ENCODE results near the gene SAE1. TPM values are rescaled to one million over a fixed set of nuclear protein-coding genes. Genes with fewer than 3 reads are reported as not detected.

The SAE1 gene
- total and polyA plus RNA-seq, 7 donors: 50.5 to 191 (median 109) TPM

GRCh38 chr19:47141695-47142094 is 11.1 kb downstream of the SAE1 start:
- no peaks in the 10 kb centered on the region for H3K27me3 ChIP-seq
- TF ChIP-seq EP300 (IDR thresholded peaks at IDR 0.05): no peak
- TF ChIP-seq, protein P1, sequence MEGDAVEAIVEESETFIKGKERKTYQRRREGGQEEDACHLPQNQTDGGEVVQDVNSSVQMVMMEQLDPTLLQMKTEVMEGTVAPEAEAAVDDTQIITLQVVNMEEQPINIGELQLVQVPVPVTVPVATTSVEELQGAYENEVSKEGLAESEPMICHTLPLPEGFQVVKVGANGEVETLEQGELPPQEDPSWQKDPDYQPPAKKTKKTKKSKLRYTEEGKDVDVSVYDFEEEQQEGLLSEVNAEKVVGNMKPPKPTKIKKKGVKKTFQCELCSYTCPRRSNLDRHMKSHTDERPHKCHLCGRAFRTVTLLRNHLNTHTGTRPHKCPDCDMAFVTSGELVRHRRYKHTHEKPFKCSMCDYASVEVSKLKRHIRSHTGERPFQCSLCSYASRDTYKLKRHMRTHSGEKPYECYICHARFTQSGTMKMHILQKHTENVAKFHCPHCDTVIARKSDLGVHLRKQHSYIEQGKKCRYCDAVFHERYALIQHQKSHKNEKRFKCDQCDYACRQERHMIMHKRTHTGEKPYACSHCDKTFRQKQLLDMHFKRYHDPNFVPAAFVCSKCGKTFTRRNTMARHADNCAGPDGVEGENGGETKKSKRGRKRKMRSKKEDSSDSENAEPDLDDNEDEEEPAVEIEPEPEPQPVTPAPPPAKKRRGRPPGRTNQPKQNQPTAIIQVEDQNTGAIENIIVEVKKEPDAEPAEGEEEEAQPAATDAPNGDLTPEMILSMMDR (IDR thresholded peaks at IDR 0.05): no peak
- TF ChIP-seq POLR2AphosphoS5 (IDR thresholded peaks at IDR 0.05): no peak
- no peak for TF ChIP-seq POLR2A (IDR thresholded peaks at IDR 0.05)
- H3K4me3 ChIP-seq: no peak overlapping the region
- H3K27ac ChIP-seq: peak overlapping the region; percentile 73 to 87 (median 82)
- no peak for DNase-seq
- intact Hi-C loops (cut with DNase I): no loop called here
- peaks cover 0 to 62% (median 46%) of the 10 kb centered on the region in 4 donors for H3K4me1 ChIP-seq
- H3K9me3 ChIP-seq: no peaks in the 10 kb centered on the region
- peaks cover 0 to 26% (median 19%) of the 10 kb centered on the region in 4 donors for H3K36me3 ChIP-seq

GRCh38 chr19:47142779-47143178 is 12.1 kb downstream of the SAE1 start:
- intact Hi-C loops (cut with DNase I): no loop called here
- Histone ChIP-seq H3K4me3 (no peak overlapping the region), H3K9me3 (no peaks in the 10 kb centered on the region), H3K36me3 (peaks cover 0 to 34% (median 19%) of the 10 kb centered on the region in 4 donors), H3K4me1 (peaks cover 0 to 57% (median 46%) of the 10 kb centered on the region in 4 donors), H3K27me3 (no peaks in the 10 kb centered on the region), H3K27ac (peak overlapping the region; percentile 73 to 87 (median 82))
- DNase-seq: no peak
- no peak for TF ChIP-seq POLR2A (IDR thresholded peaks at IDR 0.05)
- no peak for TF ChIP-seq EP300 (IDR thresholded peaks at IDR 0.05)
- TF ChIP-seq, protein P1 (IDR thresholded peaks at IDR 0.05): no peak
- no peak for TF ChIP-seq POLR2AphosphoS5 (IDR thresholded peaks at IDR 0.05)
- 88 to 90% methylated on average over 5 of the region's 5 CpGs for WGBS, 2 donors

DNA sequence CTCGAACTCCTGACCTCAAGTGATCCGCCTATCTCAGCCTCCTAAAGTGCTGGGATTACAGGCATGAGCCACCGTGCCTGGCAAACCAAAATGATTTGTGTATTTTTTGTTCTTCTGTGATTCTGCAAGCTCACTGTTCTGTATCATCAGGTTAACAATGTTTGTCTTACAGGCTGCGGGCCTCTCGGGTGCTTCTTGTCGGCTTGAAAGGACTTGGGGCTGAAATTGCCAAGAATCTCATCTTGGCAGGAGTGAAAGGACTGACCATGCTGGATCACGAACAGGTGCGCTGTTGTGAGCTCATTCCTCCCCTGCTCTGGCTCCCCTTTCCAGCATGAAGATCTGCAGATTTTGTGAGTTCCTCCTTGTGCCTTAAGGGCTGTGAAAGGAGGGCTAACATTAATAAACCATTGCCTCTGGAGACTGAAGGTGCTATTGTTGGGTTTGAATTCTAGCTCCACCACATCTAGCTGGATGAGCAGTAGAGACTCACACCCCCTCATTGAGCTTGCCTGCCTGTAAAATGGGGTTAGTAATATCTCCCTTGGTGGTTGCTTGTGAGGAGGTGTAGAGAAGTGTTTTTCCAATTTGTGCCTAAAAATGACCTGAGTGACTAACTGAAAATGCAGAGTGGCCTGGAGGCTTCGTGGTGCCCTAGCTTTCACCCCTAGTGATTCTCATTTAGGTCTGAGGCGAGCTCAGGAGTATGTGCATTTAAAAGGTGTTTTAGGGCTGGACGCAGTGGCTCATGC is 12.9 kb downstream of the SAE1 start:
- Histone ChIP-seq H3K9me3 (no peaks in the 10 kb centered on the region), H3K4me3 (no peak overlapping the region), H3K36me3 (peaks cover 0 to 41% (median 21%) of the 10 kb centered on the region in 4 donors), H3K27ac (peak overlapping the region; percentile 73 to 87 (median 82)), H3K27me3 (no peaks in the 10 kb centered on the region), H3K4me1 (peaks cover 0 to 61% (median 46%) of the 10 kb centered on the region in 4 donors)
- peak; percentile 90 for DNase-seq
- intact Hi-C loops (cut with DNase I): no loop called here
- WGBS, 2 donors: 82 to 91% methylated on average over 11 of the region's 11 CpGs
- TF ChIP-seq POLR2AphosphoS5 (IDR thresholded peaks at IDR 0.05): peak; percentile 46 to 88 (median 82)
- peak in 3 of 4 donors; percentile 13 to 81 (median 68) for TF ChIP-seq EP300 (IDR thresholded peaks at IDR 0.05)
- no peak for TF ChIP-seq POLR2A (IDR thresholded peaks at IDR 0.05)
- TF ChIP-seq, protein P1 (IDR thresholded peaks at IDR 0.05): no peak

DNA sequence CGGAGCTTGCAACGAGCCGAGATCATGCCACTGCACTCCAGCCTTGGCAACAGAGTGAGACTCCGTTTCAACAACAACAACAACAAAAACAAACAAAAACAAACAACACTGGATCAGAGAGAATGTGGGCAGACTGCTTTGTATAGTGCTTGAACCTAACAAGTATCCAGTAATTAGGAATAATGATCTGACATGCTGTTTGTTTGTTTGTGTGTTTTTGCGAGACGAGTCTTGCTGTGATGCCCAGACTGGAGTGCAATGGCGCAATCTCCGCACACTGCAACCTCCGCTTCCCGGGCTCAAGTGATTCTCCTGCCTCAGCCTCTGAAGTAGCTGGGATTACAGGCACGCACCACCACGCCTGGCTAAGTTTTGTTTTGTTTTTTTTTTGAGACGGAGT is 14.0 kb downstream of the SAE1 start:
- intact Hi-C loops (cut with DNase I): no loop called here
- peaks cover 0 to 44% (median 21%) of the 10 kb centered on the region in 4 donors for H3K36me3 ChIP-seq
- H3K27ac ChIP-seq: peak overlapping the region in 3 of 4 donors; percentile 78 to 87 (median 87)
- no peaks in the 10 kb centered on the region for H3K27me3 ChIP-seq
- TF ChIP-seq EP300 (IDR thresholded peaks at IDR 0.05): no peak
- TF ChIP-seq, protein P1 (IDR thresholded peaks at IDR 0.05): no peak
- no peak for TF ChIP-seq POLR2A (IDR thresholded peaks at IDR 0.05)
- no peak for TF ChIP-seq POLR2AphosphoS5 (IDR thresholded peaks at IDR 0.05)
- H3K9me3 ChIP-seq: no peaks in the 10 kb centered on the region
- H3K4me3 ChIP-seq: no peak overlapping the region
- 91 to 92% methylated on average over 13 of the region's 13 CpGs for WGBS, 2 donors
- H3K4me1 ChIP-seq: peaks cover 0 to 69% (median 50%) of the 10 kb centered on the region in 4 donors
- no peak for DNase-seq
